ENCODE results near the gene RACGAP1.

Gene RACGAP1

DNA sequence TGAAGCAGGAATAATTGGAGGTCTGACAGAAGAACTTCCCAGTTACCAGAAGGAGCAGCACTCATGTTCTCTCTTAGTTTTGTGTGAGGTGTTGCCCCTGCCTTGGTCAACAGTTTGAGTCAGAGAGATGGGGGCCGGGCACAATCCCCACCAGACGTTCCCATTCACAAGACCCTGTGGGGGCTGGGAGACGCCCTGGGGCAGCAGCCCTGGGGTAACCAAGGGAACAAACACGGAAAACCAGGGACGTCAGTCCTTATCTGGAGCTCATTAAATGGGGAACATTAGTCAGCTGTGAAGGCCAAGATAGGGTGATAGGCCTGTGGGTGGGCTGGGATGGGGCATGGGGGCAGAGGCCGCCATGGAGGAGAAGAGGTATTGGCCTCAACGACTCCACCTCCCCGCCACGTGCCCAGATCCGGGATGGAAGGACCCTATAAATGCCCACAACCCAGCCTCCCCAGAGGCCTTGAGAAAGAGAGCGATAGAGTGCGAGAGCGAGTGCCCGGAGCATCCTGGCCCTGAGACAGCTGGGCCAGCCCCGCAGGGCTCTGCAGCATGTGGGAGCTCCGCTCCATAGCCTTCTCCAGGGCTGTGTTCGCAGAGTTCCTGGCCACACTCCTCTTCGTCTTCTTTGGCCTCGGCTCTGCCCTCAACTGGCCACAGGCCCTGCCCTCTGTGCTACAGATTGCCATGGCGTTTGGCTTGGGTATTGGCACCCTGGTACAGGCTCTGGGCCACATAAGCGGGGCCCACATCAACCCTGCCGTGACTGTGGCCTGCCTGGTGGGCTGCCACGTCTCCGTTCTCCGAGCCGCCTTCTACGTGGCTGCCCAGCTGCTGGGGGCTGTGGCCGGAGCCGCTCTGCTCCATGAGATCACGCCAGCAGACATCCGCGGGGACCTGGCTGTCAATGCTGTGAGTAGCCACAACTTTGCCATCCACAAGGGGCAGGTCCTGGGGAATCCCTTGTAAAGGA, 74.7 kb downstream of the RACGAP1 start, which contains the start of gene AQP2:
TSS of gene AQP2 (plus strand) at position 465 of the 979 bp plus-strand sequence. CDS start at position 559, 94 bp downstream.
- DNase-seq (ENCODE audit: low spot score): no peak
- TF ChIP-seq, protein P1, sequence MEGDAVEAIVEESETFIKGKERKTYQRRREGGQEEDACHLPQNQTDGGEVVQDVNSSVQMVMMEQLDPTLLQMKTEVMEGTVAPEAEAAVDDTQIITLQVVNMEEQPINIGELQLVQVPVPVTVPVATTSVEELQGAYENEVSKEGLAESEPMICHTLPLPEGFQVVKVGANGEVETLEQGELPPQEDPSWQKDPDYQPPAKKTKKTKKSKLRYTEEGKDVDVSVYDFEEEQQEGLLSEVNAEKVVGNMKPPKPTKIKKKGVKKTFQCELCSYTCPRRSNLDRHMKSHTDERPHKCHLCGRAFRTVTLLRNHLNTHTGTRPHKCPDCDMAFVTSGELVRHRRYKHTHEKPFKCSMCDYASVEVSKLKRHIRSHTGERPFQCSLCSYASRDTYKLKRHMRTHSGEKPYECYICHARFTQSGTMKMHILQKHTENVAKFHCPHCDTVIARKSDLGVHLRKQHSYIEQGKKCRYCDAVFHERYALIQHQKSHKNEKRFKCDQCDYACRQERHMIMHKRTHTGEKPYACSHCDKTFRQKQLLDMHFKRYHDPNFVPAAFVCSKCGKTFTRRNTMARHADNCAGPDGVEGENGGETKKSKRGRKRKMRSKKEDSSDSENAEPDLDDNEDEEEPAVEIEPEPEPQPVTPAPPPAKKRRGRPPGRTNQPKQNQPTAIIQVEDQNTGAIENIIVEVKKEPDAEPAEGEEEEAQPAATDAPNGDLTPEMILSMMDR (IDR thresholded peaks at IDR 0.05; ENCODE audit: extremely low read depth, missing control alignments): no peak

DNA sequence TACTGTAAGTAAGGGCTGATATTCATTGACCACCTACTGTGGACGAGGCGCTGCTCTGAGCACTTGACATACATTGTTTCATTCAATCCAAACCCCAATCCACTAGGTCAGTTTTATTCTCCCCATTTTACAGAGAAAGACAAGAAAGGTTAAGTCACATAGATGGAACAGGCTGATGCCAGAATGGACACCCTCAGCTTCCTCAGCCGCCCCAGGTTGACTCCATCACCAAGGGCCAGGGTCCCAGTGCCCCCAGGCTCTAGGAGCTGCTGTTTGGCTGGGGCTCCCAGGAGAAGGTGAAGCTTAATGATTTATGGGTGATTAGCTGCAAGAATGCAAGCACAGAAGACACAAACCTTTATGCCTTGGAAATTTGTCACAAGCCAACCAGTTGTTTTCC, 75.4 kb downstream of the RACGAP1 start:
- TF ChIP-seq, protein P1 (IDR thresholded peaks at IDR 0.05; ENCODE audit: extremely low read depth, missing control alignments): no peak
- DNase-seq (ENCODE audit: low spot score): no peak

DNA sequence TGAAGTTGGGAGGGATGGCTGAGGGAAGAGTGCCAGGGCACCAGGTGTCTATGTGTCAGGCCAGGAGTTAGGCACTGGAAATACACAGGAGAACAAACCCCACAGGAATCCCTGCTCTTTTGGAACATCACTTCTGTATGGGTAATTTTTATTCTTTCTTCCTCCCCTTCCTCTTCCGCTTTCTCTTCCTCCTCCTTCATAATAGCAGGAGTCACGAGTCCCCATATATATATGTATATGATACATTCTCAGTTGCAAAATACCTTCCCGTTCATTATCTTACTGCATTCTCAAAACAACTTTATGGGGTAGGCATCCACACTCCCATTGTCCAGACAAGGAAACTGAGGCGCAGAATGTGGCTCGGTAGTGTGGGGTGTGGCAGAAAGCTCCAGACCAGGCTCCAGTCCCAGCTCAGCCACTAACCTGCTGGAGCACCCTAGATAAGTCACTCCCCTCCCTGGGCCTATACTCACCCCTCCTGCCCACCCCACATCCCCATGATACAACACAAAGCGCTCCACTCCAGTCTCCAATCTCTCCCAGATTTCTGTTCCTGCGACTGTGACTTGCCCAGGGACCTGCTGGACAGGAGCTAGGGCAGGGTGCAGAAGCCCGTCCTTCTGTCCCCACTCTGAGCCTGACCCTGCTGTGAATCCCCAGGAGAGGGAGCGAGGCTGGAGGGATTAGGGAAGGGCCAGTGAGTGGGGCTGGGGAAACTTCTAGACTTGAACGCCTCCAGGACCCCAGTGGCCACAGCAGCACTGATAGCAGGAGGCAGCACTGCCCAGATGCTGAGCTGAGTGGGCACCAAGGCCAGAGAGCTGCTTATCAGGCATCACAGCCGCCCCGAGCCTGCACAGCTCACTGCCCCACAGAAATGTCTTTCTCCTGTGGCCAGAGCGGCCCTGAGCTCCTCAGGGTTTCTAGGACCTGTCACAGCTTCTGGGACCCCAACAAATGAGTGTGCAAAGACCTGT, 76.1 kb downstream of the RACGAP1 start:
- no peak for DNase-seq (ENCODE audit: low spot score)
- TF ChIP-seq, protein P1 (IDR thresholded peaks at IDR 0.05; ENCODE audit: extremely low read depth, missing control alignments): no peak

DNA sequence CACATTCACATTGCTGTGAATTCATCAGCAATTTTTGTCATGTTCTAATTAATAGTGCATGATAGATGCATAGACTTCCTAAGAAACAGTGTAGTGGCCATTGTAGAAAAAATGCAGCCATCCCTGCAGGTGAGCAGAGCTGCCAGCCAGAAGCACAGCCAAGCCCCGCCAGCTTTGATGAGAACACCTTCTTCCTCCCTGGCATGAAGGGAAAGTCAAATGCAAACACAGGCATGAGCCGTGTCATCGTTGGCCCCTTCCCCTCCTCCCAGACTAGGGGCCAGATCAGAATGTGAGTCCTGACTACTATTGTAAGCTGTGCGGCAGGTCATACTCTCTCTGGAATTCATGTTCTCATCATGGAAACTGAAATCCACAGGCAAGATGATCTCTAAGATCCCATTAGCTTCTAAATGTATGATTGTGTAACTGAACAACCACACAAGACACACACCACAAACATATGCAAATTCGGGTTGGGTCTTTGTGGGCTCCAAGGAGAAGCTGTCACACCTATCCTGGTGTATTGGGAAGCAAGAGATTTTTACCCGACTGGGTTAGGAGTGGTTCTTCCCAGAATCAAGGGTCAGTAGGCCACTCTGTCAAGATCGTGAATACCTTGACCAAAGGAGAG, 77.6 kb downstream of the RACGAP1 start:
- DNase-seq (ENCODE audit: low spot score): no peak
- TF ChIP-seq, protein P1 (IDR thresholded peaks at IDR 0.05; ENCODE audit: extremely low read depth, missing control alignments): no peak

DNA sequence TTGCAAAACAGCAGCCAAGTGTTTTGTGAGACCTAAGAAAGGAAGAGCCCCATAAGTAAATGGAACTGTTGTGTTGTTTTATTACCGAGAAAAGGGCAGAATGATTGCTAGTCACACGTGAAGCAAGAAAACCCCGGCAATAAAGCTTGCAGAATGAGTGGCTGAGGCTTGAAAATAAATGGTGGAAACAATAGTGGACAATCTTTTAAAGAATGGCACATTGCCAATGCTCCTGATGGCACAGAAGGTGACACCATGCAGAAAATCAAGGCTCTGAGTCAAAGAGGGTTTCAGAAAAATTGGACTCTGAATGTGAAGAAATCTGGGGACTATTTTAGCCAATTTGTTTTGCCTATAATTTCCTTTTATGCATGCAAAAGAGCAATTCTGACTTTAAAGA, 78.8 kb downstream of the RACGAP1 start:
- TF ChIP-seq, protein P1 (IDR thresholded peaks at IDR 0.05; ENCODE audit: extremely low read depth, missing control alignments): no peak
- DNase-seq (ENCODE audit: low spot score): no peak

DNA sequence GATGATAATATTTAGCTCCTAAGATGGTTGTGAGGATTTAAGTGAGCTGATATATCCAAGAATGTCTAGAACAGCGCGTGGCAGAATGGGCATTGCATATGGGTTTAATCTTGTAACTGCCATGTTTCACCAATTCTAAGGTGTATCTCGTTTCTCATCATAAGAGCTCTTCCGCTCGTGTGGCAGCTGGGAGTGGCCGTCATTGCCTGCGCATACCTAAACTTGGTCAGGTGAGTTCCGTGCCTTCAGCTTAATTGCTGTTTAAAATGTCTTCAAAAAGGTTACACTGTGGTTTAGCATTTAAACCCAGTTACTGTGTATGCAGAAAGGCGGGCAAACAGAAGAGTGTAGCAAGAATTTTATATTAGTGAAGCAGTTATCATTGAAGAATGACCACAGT, 79.2 kb downstream of the RACGAP1 start:
- no peak for DNase-seq (ENCODE audit: low spot score)
- TF ChIP-seq, protein P1 (IDR thresholded peaks at IDR 0.05; ENCODE audit: extremely low read depth, missing control alignments): no peak
